Measurements from ENCODE around the gene NAT10.
A peak's percentile ranks its signal among the peaks of the same experiment; 100 is the strongest.
"Not testable (repeated sequence)": the region's sequence is repeated elsewhere in the genome, so short reads cannot be mapped to it uniquely, and the experiment has no call there.

Gene NAT10

GRCh38 chr11:34168642-34169420 lies 63.4 kb downstream of the NAT10 start:
- peak; percentile 12 for DNase-seq (ENCODE audit: low read depth)

GRCh38 chr11:34169686-34170085 lies 64.3 kb downstream of the NAT10 start:
- DNase-seq (ENCODE audit: low read depth), result no peak

- no peak for DNase-seq (ENCODE audit: low read depth)
Observed at GRCh38 chr11:34173050-34173449, 67.6 kb downstream of the NAT10 start.

- peak; percentile 45 for DNase-seq (ENCODE audit: low read depth)
Observed at GRCh38 chr11:34174412-34175041, 69.1 kb downstream of the NAT10 start.

- DNase-seq (ENCODE audit: low read depth), result no peak
Observed at GRCh38 chr11:34175284-34176019, 70.0 kb downstream of the NAT10 start.

GRCh38 chr11:34176751-34177209 lies 71.4 kb downstream of the NAT10 start:
- no peak for DNase-seq (ENCODE audit: low read depth)

- DNase-seq (ENCODE audit: low read depth), result no peak
Observed at GRCh38 chr11:34178209-34178821, 72.9 kb downstream of the NAT10 start.

- DNase-seq (ENCODE audit: low read depth), result no peak
Observed at GRCh38 chr11:34179026-34179675, 73.7 kb downstream of the NAT10 start.

GRCh38 chr11:34180040-34180813 lies 74.8 kb downstream of the NAT10 start:
- no peak for DNase-seq (ENCODE audit: low read depth)

GRCh38 chr11:34180814-34181165 lies 75.4 kb downstream of the NAT10 start:
- DNase-seq (ENCODE audit: low read depth), result not testable (repeated sequence)

GRCh38 chr11:34181251-34181650 lies 75.8 kb downstream of the NAT10 start:
- DNase-seq (ENCODE audit: low read depth), result no peak

GRCh38 chr11:34181856-34182405 lies 76.5 kb downstream of the NAT10 start:
- DNase-seq (ENCODE audit: low read depth), result peak; percentile 51

- DNase-seq (ENCODE audit: low read depth), result no peak
Observed at GRCh38 chr11:34182425-34182824, 77.0 kb downstream of the NAT10 start.

- no peak for DNase-seq (ENCODE audit: low read depth)
Observed at GRCh38 chr11:34182921-34183685, 77.7 kb downstream of the NAT10 start.

GRCh38 chr11:34183848-34184391 lies 78.5 kb downstream of the NAT10 start:
- no peak for DNase-seq (ENCODE audit: low read depth)

GRCh38 chr11:34184505-34185015 lies 79.1 kb downstream of the NAT10 start:
- no peak for DNase-seq (ENCODE audit: low read depth)

GRCh38 chr11:34185926-34186841 lies 80.8 kb downstream of the NAT10 start:
- no peak for DNase-seq (ENCODE audit: low read depth)

- DNase-seq (ENCODE audit: low read depth), result no peak
Observed at GRCh38 chr11:34188181-34188580, 82.8 kb downstream of the NAT10 start.
